NT2/D1 (cell line): ENCODE data around the gene CRTC1.
A peak's percentile ranks its signal among the peaks of the same experiment; 100 is the strongest.

ENCODE experiments used
- DNase-seq: peaks from one replicate; pipeline ENCODE4 v3.0.0-alpha.2; 2011; ENCODE audit warnings: low read depth, low spot score
- H3K27me3 ChIP-seq: 2 replicates; pipeline ENCODE4 v1.6.0; 2011; ENCODE audit warnings: mild to moderate bottlenecking; ENCODE audit not compliant: insufficient read length, insufficient read depth
- H3K36me3 ChIP-seq: 2 replicates; pipeline ENCODE4 v1.6.1; 2011; ENCODE audit warnings: mild to moderate bottlenecking, low read length, mixed read lengths; ENCODE audit not compliant: insufficient read depth, insufficient read length
- H3K4me1 ChIP-seq: 2 replicates; pipeline ENCODE4 v1.5.1; 2011; ENCODE audit not compliant: insufficient read depth, insufficient read length
- H3K4me3 ChIP-seq: 2 replicates; pipeline ENCODE4 v1.5.1; 2011; ENCODE audit warnings: low read depth; ENCODE audit not compliant: insufficient read length
- H3K9ac ChIP-seq: 2 replicates; pipeline ENCODE4 v1.6.0; 2011; ENCODE audit warnings: low read depth; ENCODE audit not compliant: insufficient read length
- H3K9me3 ChIP-seq: 2 replicates; pipeline ENCODE4 v1.5.1; 2011; ENCODE audit warnings: mild to moderate bottlenecking, low read length; ENCODE audit not compliant: insufficient read depth
- SUZ12 ChIP-seq: IDR thresholded peaks from 2 replicates; pipeline ENCODE4 v1.6.1; 2011; ENCODE audit not compliant: insufficient read length, insufficient read depth; ENCODE audit errors: extremely low read depth
- YY1 ChIP-seq: IDR thresholded peaks from 2 replicates; pipeline ENCODE4 v1.6.1; 2011; ENCODE audit not compliant: insufficient read length, insufficient read depth
- ZNF274 ChIP-seq: IDR thresholded peaks from 2 replicates; pipeline ENCODE4 v1.6.1; 2011; ENCODE audit warnings: mild to moderate bottlenecking, low read depth, low read length

The CRTC1 gene

GRCh38 chr19:18789883-18790565 lies 106.5 kb downstream of the CRTC1 start:
- H3K27me3 ChIP-seq: peaks cover 94% of the 10 kb centered on the region
- peak overlapping the region; percentile 74 for H3K9ac ChIP-seq
- H3K4me3 ChIP-seq: peak overlapping the region; percentile 40
- no peaks in the 10 kb centered on the region for H3K9me3 ChIP-seq
- peaks cover 46% of the 10 kb centered on the region for H3K4me1 ChIP-seq
- no peak for TF ChIP-seq ZNF274
- no peak for TF ChIP-seq SUZ12
- no peak for TF ChIP-seq YY1
- no peak for DNase-seq
- H3K36me3 ChIP-seq: no peaks in the 10 kb centered on the region

GRCh38 chr19:18790566-18791314 lies 107.3 kb downstream of the CRTC1 start, which contains the start of gene COMP:
TSS of gene COMP (minus strand) at chr19:18791305. CDS start at chr19:18791269, 36 bp downstream.
- TF ChIP-seq ZNF274: no peak
- peak; percentile 79 for TF ChIP-seq SUZ12
- peaks cover 43% of the 10 kb centered on the region for H3K4me1 ChIP-seq
- no peaks in the 10 kb centered on the region for H3K36me3 ChIP-seq
- H3K4me3 ChIP-seq: peak within 1 kb of the TSS; percentile 40
- H3K9ac ChIP-seq: peak within 1 kb of the TSS; percentile 74
- no peak for DNase-seq
- H3K9me3 ChIP-seq: no peaks in the 10 kb centered on the region
- peaks cover 92% of the 10 kb centered on the region for H3K27me3 ChIP-seq

GRCh38 chr19:18791315-18791678 lies 107.8 kb downstream of the CRTC1 start:
- Histone ChIP-seq H3K9me3 (no peaks in the 10 kb centered on the region), H3K27me3 (peaks cover 87% of the 10 kb centered on the region), H3K36me3 (no peaks in the 10 kb centered on the region), H3K9ac (peak overlapping the region; percentile 74), H3K4me1 (peaks cover 43% of the 10 kb centered on the region), H3K4me3 (peak overlapping the region; percentile 40)
- DNase-seq: no peak
- TF ChIP-seq SUZ12 (peak; percentile 33), YY1 (no peak)

GRCh38 chr19:18792661-18793060 lies 109.2 kb downstream of the CRTC1 start:
- no peak for TF ChIP-seq ZNF274
- TF ChIP-seq SUZ12: no peak
- no peak for TF ChIP-seq YY1

GRCh38 chr19:18793144-18794028 lies 109.9 kb downstream of the CRTC1 start:
- DNase-seq: no peak
- Histone ChIP-seq H3K9ac (no peak overlapping the region), H3K27me3 (peaks cover 66% of the 10 kb centered on the region), H3K4me3 (no peak overlapping the region), H3K36me3 (no peaks in the 10 kb centered on the region), H3K4me1 (peaks cover 34% of the 10 kb centered on the region), H3K9me3 (no peaks in the 10 kb centered on the region)
- no peak for TF ChIP-seq YY1

More at GRCh38 chr19:18792661-18793060, 109.2 kb downstream of the CRTC1 start:
- no peaks in the 10 kb centered on the region for H3K9me3 ChIP-seq
- DNase-seq: no peak
- peaks cover 35% of the 10 kb centered on the region for H3K4me1 ChIP-seq
- no peak overlapping the region for H3K4me3 ChIP-seq
- H3K9ac ChIP-seq: no peak overlapping the region
- peaks cover 73% of the 10 kb centered on the region for H3K27me3 ChIP-seq
- H3K36me3 ChIP-seq: no peaks in the 10 kb centered on the region

- no peaks in the 10 kb centered on the region for H3K9me3 ChIP-seq
- peaks cover 65% of the 10 kb centered on the region for H3K27me3 ChIP-seq
- peaks cover 32% of the 10 kb centered on the region for H3K4me1 ChIP-seq
- no peak for DNase-seq
- no peak overlapping the region for H3K4me3 ChIP-seq
- no peak overlapping the region for H3K9ac ChIP-seq
- H3K36me3 ChIP-seq: no peaks in the 10 kb centered on the region
- no peak for TF ChIP-seq YY1
- TF ChIP-seq ZNF274: no peak
- no peak for TF ChIP-seq SUZ12
These were observed 110.5 kb downstream of the CRTC1 start for GRCh38 chr19:18794029-18794313.

- H3K27me3 ChIP-seq: peaks cover 65% of the 10 kb centered on the region
- H3K36me3 ChIP-seq: no peaks in the 10 kb centered on the region
- no peak for TF ChIP-seq YY1
- TF ChIP-seq SUZ12: no peak
- no peak for TF ChIP-seq ZNF274
- H3K4me1 ChIP-seq: peaks cover 28% of the 10 kb centered on the region
- no peak overlapping the region for H3K9ac ChIP-seq
- no peak for DNase-seq
- H3K4me3 ChIP-seq: no peak overlapping the region
- H3K9me3 ChIP-seq: no peaks in the 10 kb centered on the region
These were observed 111.2 kb downstream of the CRTC1 start for GRCh38 chr19:18794692-18795091.
